Activated B cell treated with CpG ODN at 0.5 μM for 24 hours (primary cell): ENCODE results near the gene LEO1. TPM values are rescaled to one million over a fixed set of nuclear protein-coding genes. Genes with fewer than 3 reads are reported as not detected.

Experiments used
- ATAC-seq: fragments of 200-7000 bp; cut with Tn5 transposase; one replicate; pipeline ENCODE4 v1.10.0; 2021; ENCODE audit warnings: low read depth, mild to moderate bottlenecking, moderate library complexity
- CTCF ChIA-PET: fragments of 350-600 bp; sonication (Branson Sonifier 250); formaldehyde crosslinking; loops from one replicate; lab custom pipeline; 2021; ENCODE audit warnings: antibody characterized with exemption; lab: Charles Lee
- POLR2A ChIA-PET: fragments of 350-600 bp; sonication (Branson Sonifier 250); formaldehyde crosslinking; loops from one replicate; lab custom pipeline; 2021; ENCODE audit warnings: antibody characterized with exemption; lab: Charles Lee
- DNase-seq: peaks from one replicate; pipeline ENCODE4 v3.0.0; 2022
- H3K27ac Mint-ChIP-seq: one replicate; pipeline ENCODE4 v1.8.0; 2020; ENCODE audit warnings: mixed read lengths
- H3K27me3 Mint-ChIP-seq: one replicate; pipeline ENCODE4 v1.8.0; 2021; ENCODE audit warnings: mixed read lengths
- H3K36me3 Mint-ChIP-seq: one replicate; pipeline ENCODE4 v1.8.0; 2021; ENCODE audit warnings: low read depth, mixed read lengths
- H3K4me1 Mint-ChIP-seq: one replicate; pipeline ENCODE4 v1.8.0; 2021; ENCODE audit warnings: mixed read lengths
- H3K4me3 Mint-ChIP-seq: one replicate; pipeline ENCODE4 v1.8.0; 2020; ENCODE audit warnings: mild to moderate bottlenecking, mixed read lengths
- H3K9me3 Mint-ChIP-seq: one replicate; pipeline ENCODE4 v1.8.0; 2020; ENCODE audit warnings: mixed read lengths
- CTCF ChIP-seq: fragments of 200-600 bp; IDR thresholded peaks from one replicate; pipeline ENCODE4 v1.8.0; 2022; ENCODE audit warnings: antibody characterized with exemption, mild to moderate bottlenecking
- intact Hi-C: fragments of 100-400 bp; cut with micrococcal nuclease; formaldehyde crosslinking; loops from one replicate; pipeline ENCODE4 v1.15.1; 2024
- total RNA-seq: library from RNA; stranded (reverse); gene quantifications from 2 replicates; pipeline ENCODE4 v1.2.3, GENCODE V29; 2022

The LEO1 gene
- total RNA-seq, 1 donor from 2014 or later, result 19.1 TPM

DNA sequence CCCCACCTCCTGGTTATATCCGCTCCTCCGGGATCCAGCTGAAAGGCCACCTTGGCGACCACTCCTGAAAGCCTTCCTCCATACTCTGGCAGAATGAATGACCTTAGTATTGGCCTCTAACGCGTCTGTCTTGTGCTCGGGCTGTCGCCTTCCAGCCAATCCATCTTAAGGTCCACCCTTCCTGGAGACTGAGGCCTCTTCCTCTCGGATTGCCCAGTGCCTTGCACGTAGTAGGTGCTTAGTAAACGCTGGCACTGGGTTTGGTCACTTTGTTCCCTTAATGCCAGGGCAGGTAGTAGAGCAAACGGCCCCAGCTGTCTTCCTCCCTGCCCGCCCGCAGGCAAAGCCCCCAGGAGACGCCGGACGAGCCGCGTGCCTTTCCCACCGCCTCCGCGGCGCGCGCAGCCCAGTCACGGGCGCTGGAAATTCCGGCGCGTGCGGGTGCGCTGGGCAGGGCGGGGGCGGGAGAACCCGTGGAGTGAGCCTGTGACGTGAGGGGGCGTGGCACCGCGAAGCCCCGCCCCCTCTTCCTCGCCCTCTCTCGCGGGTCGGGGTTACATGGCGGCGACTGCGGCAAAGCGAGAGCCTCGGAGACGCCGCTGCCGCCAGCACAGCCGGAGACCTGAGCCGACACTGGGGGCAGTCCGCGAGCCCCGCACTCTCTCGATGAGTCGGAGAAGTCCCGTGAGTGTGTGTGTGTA lies 47.3 kb upstream of the LEO1 start, which contains the start of gene MAPK6:
Gene MAPK6 (plus strand): TSS at position 527 of the 701 bp plus-strand sequence. CDS start 27,242 bp downstream, outside the sequence.
- Mint-ChIP-seq H3K9me3 (no peaks in the 10 kb centered on the region), H3K36me3 (peaks cover 6% of the 10 kb centered on the region), H3K27me3 (no peaks in the 10 kb centered on the region), H3K4me1 (peaks cover 37% of the 10 kb centered on the region), H3K27ac (peak within 1 kb of the TSS; percentile 98), H3K4me3 (peak within 1 kb of the TSS; percentile 96)
- DNase-seq (peak; percentile 95), ATAC-seq (peak; percentile 83)
- intact Hi-C loops, result loop anchor here (1.0 to 5.0 kb wide), 6 partner anchors 13 to 548 kb away; partner anchors contain the start of genes ARPP19, LEO1 and LYSMD2
- TF ChIP-seq CTCF, result no peak
- POLR2A ChIA-PET, result interaction anchor here (0.6 to 2.2 kb wide), 2 partner anchors 9 to 91 kb away, joined by 5 to 9 read pairs; no protein-coding TSS in a partner anchor
- CTCF ChIA-PET, result no interaction called here

DNA sequence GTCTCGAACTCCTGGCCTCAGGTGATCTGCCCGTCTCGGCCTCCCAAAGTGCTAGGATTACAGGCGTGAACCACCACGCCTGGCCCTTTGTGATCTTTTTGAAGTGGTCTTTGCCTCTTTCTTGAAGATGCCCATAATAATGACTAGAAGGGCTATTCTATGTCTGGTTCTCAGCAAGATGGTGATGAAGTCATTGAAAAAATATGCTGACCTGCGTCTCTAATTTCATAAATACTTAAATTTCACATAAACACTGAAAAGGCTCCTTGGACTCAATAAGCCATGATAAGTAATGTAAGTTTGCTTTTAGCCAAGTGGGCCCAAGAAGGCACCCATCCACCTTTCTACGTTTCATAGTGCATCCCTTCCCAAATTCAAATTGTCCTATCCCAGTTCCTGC lies 46.7 kb upstream of the LEO1 start:
- intact Hi-C loops, result loop anchor here (2.0 to 5.0 kb wide), 4 partner anchors 163 to 549 kb away; partner anchors contain the start of genes ARPP19 and LYSMD2
- no peak for ATAC-seq
- H3K4me1 Mint-ChIP-seq, result peaks cover 35% of the 10 kb centered on the region

DNA sequence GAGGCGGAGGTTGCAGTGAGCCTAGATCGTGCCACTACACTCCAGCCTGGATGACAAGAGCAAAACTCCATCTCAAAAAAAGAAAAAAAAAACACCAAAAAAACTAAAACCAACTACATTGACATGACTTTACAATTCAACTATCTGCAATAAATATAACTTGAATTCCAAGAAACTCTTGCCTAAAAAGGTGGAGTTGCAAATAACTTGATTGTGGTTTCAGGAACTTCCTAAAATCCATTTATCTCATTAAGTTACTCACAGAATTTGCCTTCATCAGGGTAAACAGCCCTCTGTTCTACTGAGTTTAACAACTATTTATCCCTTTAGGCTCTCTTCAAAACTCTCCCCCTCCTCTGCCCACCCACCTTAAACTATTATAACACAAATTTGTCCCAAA lies 44.7 kb upstream of the LEO1 start:
- peaks cover 6% of the 10 kb centered on the region for H3K36me3 Mint-ChIP-seq
- H3K27ac Mint-ChIP-seq, result no peak overlapping the region
- intact Hi-C loops, result loop anchor here (5.0 kb wide), 1 partner anchor 551 kb away; the partner anchor contains the start of gene ARPP19
- ChIA-PET CTCF (no interaction called here), POLR2A (no interaction called here)
- H3K4me1 Mint-ChIP-seq, result peaks cover 22% of the 10 kb centered on the region
- TF ChIP-seq CTCF, result no peak
- H3K9me3 Mint-ChIP-seq, result no peaks in the 10 kb centered on the region
- no peaks in the 10 kb centered on the region for H3K27me3 Mint-ChIP-seq
- ATAC-seq (no peak), DNase-seq (no peak)
- H3K4me3 Mint-ChIP-seq, result no peak overlapping the region

More for the DNA sequence above, 46.7 kb upstream of the LEO1 start:
- ChIA-PET CTCF (no interaction called here), POLR2A (interaction anchor here (0.6 to 2.2 kb wide), 2 partner anchors 8 to 92 kb away, joined by 5 to 9 read pairs; no protein-coding TSS in a partner anchor)
- peak overlapping the region; percentile 96 for H3K4me3 Mint-ChIP-seq
- H3K9me3 Mint-ChIP-seq, result no peaks in the 10 kb centered on the region
- H3K27me3 Mint-ChIP-seq, result no peaks in the 10 kb centered on the region
- H3K27ac Mint-ChIP-seq, result peak overlapping the region; percentile 98
- no peak for DNase-seq
- TF ChIP-seq CTCF, result no peak
- peaks cover 6% of the 10 kb centered on the region for H3K36me3 Mint-ChIP-seq

DNA sequence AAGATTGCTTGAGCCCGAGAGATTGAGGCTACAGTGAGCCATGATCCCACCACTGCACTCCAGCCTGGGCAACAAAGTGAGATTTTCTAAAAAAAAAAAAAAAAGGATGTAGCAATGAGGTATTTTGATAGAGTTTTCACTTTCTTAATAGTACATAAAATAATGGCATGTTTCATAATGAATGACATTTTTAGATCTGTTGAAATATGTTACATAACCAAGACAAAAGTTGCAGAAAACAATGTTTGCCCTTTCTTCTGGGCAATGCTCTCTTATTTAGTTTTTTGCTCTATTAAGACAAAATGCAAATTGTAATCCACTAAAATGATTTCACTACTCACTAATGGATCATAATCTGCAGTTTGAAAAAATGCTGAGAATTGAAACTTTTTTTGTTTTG lies 43.0 kb upstream of the LEO1 start:
- ChIA-PET POLR2A (no interaction called here), CTCF (interaction anchor here (1.4 kb wide), 1 partner anchor 65 kb away, joined by 3 read pairs; no protein-coding TSS in a partner anchor)
- Mint-ChIP-seq H3K27ac (no peak overlapping the region), H3K27me3 (no peaks in the 10 kb centered on the region), H3K36me3 (no peaks in the 10 kb centered on the region), H3K4me1 (peaks cover 6% of the 10 kb centered on the region), H3K4me3 (no peak overlapping the region), H3K9me3 (no peaks in the 10 kb centered on the region)
- ATAC-seq (no peak), DNase-seq (no peak)
- TF ChIP-seq CTCF, result no peak
- intact Hi-C loops, result loop anchor here (5.0 kb wide), 1 partner anchor 553 kb away; the partner anchor contains the start of gene ARPP19

GRCh38 chr15:52013151-52013791 lies 41.7 kb upstream of the LEO1 start:
- DNase-seq (no peak), ATAC-seq (no peak)
- no peak for TF ChIP-seq CTCF
- Mint-ChIP-seq H3K27me3 (no peaks in the 10 kb centered on the region), H3K4me3 (no peak overlapping the region), H3K27ac (no peak overlapping the region), H3K36me3 (no peaks in the 10 kb centered on the region), H3K9me3 (no peaks in the 10 kb centered on the region), H3K4me1 (peaks cover 12% of the 10 kb centered on the region)
- intact Hi-C loops, result no loop called here
- ChIA-PET CTCF (no interaction called here), POLR2A (no interaction called here)
